NCI-H1417 (cell line): ENCODE measurements around the gene ATP11A.

ENCODE experiments used
- DNase-seq, 3 experiments: peaks; one replicate each; lab custom pipeline; 2025; lab: John Stamatoyannopoulos, UW

ATP11A gene

DNA sequence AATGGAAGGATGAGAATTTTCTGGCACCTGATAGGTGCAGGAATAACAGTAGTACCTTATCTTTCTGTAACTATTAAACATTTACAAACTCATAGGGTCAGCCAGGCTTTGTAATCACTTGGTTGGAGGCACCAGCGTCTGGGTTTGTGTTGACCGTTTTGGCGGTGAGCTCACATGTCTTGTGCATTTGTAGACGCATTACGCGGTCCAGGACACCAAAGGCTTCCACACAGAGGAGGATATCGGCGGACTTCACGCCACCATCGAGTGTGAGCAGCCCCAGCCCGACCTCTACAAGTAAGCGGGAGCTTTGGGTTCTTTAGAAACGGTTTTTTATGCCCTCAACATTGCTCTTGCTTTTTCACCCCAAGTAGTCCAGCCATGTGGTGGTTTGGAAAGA lies 129.3 kb downstream of the ATP11A start:
- DNase-seq = no peak

DNA sequence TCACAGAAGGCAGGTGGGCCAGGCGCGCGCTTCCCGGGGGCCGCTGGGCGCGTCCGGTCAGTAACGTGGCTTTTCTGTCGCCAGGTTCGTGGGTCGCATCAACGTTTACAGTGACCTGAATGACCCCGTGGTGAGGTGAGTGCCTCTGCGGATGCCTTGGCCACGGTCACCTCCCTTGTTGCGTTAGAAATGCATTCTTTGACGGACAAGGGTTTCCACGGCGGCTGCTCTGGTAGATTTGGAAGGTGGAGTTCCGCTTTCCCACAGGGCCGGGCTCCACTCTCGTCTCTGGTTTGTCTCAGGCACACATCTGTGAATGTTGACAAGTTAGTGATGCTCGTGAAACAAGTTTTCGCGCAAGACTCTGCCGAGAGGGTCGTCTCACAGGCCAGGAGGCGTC lies 130.0 kb downstream of the ATP11A start:
- DNase-seq = no peak

DNA sequence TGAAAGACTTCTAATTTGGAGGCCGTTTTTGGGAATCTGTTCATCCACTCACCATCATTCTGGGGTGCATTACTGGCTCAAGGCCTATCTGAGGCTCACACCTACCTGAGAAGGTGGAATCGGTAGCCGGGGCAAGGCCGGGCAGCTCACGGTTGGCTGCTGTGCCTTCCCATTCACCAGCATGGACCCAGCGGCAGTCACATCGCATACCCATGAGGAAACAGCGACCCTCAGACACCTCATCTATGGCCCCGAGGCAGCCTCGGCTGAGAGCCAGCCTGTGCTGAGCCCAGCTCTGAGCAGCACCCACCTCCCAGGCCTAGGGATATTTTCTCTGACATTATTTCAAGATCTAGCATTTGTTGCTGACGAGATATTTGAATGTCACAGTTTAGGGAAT lies 130.5 kb downstream of the ATP11A start:
- DNase-seq = no peak

DNA sequence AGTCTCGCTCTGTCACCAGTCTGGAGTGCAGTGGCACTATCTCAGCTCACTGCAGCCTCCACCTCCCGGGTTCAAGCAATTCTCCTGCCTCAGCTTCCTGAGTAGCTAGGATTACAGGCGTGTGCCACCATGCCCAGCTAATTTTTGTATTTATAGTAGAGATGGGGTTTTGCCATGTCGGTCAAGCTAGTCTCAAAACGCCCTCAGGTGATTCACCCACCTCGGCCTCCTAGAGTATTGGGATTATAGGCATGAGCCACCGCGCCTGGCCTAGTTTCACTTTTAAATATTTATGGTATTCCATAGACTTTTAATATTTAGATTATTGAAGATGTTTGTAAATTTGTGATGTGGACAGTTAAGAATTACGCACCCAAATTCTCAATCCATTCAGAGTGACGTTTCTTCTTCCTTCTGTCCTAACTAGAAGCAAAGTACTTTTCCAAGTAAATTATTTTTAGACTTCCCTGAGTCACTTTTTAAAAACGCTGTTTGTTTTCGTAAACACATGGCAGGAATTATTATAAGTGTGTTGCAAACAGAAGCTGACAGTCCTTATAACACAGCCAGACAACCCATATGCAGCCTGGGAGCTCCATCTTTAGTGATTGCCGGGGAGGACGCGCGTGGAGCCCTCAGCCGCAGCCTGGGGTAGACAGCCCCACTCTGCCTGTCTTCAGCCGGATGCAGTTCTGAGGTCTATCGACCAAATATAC lies 131.7 kb downstream of the ATP11A start:
- no peak for DNase-seq

DNA sequence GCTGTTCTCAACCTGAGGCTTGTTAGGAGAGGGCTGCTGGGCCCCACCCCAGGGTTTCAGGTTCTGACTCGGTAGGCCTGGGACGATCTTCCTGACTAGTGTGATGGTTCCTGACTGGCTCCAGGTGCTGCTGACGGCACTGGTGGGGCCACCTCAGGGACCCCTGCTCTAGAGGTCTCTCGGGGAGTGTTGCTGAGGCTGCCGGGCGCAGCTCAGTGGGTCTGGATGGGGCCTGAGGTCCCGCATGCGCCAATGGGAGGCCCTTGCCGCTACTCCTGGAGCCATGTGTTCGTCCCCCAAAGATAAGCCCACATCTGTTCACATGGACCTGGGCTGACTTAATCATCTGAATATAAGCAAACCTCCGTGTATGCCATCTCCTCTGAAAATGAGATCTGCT lies 133.0 kb downstream of the ATP11A start:
- DNase-seq = no peak

DNA sequence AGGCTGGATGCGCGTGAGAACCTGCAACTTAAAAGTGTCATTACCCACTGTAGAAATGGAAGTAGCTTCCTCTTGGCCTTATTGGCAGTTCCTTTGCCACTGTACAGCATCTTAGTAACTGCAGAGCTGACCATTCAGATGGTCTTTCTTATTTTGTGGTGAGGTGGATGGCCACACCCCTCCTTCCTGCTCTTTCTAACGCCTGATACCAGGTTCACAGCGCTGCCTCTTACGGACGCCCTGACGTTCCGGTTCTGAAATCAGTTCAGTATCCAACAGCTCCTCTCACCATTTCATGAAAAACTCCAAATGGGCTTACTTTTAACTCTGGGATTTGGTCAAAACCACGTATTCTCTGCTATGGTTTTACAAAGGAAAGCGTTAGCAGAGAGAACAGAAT lies 134.6 kb downstream of the ATP11A start:
- DNase-seq = no peak

DNA sequence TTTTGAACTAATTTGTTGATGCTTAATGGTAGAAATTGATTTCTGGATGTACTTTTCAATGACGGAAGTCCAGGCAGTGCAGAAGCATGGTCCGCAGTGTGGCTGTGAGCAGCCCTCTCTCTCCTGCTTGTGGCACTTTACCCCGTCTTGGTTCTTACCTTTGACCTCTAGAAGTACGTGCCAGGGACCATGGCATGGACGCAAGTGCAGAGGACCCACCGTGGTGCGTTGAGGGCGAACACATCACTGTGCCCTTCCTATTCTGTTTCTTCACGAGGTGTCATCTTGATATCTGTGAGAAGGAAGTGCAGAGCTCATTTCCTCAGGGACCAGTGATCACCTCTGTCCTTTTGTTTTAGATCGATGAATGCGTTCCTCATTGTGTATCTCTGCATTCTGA lies 135.2 kb downstream of the ATP11A start:
- no peak for DNase-seq

DNA sequence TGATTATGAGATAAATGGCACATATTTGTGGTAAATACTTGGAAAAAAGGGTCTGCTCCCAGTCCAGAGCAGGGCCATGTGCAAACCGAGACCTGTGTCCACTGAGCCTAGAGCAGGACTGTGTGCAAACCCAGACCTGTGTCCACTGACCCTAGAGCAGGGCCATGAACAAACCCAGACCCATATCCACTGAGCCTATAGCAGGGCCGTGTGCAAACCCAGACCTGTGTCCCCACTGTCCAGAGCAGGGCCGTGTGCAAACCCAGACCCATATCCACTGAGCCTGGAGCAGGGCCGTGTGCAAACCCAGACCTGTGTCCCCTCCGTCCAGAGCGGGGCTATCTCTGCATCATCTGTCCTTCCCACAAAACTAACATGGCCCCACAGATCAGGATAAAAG lies 136.0 kb downstream of the ATP11A start:
- DNase-seq = no peak

DNA sequence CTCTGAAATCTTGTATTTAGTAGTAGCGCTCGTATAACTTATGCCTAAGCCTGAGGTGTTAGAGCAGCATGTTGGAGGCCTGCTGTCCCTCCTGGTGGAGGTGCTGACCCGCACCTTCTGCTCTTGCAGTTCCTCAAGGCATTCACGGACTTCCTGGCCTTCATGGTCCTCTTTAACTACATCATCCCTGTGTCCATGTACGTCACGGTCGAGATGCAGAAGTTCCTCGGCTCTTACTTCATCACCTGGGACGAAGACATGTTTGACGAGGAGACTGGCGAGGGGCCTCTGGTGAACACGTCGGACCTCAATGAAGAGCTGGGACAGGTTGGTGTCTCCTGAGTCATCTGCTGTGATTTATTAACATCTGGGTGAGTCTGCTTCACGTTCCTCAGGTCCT lies 136.7 kb downstream of the ATP11A start:
- no peak for DNase-seq

DNA sequence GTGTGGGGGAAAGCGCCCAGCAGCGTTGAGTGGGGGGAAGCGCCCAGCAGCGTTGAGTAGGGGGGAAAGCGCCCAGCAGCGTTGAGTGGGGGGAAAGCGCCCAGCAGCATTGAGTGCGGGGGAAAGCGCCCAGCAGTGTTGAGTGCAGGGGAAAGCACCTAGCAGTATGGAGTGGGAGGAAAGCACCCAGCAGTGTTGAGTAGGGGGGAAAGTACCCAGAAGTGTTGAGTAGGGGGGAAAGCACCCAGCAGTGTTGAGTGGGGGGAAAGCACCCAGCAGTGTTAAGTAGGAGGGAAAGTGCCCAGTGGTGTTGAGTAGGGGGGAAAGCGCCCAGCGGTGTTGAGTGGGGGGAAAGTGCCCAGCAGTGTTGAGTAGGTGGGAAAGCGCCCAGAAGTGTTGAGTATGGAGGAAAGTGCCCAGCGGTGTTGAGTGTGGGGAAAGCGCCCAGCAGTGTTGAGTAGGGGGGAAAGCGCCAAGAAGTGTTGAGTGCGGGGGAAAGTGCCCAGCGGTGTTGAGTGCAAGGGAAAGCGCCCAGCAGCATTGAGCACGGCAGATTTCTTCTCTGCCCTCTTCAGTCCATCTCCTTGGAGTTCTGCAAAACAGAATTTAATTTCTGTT lies 138.4 kb downstream of the ATP11A start:
- no peak for DNase-seq

DNA sequence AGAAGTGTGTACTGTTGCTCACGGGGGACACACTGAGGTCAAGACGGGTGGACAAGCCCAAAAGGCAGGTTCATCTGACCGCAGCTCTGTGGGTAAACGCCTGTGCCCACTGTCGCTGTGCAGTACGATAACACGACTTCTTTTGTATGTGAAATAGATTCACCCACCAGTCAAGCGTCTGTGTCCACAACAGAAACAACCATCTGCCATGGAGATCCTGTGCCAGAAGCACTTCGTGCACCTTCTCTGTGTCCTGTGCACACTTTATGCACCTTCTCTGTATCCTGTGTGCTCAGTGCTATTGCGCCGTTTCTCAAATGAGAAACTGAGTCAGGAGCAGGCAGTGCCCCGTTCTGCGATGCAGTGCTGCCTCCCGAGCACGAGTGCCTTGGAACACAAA lies 138.9 kb downstream of the ATP11A start:
- DNase-seq = no peak

DNA sequence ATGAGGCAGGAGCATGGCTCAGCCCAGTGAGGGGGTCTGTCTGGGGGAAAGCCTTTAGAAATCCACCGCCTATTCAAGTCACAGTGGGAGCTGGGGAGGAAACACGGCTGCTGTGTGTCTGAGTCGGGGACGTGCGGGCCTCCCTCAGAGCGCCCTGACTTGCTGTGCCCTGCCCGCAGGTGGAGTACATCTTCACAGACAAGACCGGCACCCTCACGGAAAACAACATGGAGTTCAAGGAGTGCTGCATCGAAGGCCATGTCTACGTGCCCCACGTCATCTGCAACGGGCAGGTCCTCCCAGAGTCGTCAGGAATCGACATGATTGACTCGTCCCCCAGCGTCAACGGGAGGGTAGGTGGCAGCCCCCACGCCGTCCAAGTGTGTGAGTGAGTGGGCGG lies 141.4 kb downstream of the ATP11A start:
- DNase-seq = no peak

DNA sequence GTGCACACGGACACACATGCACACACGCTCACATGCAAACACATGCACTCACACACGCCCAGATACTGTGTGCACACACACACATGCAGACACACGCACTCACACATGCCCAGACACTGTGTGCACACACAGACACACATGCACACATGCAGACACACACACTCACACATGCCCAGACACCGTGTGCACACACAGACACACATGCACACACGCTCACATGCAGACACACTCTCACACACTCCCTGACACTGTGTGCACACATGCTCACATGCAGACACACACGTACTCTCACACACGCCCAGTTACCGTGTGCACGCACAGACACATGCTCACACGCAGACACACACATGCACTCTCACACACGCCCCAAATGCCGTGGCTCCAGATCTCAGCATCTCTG lies 142.0 kb downstream of the ATP11A start:
- no peak for DNase-seq

DNA sequence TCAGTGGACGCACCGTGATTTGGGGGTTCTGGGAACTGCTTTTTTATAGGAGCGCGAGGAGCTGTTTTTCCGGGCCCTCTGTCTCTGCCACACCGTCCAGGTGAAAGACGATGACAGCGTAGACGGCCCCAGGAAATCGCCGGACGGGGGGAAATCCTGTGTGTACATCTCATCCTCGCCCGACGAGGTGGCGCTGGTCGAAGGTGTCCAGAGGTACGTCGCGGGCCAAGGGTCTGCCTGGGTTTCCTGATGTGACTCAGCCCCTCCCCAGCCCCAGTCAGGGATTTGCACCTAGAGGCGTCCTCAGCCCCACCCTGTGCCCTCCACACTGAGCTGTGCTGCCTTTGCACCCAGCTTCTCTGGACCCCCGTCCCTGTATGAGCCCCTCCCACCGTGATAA lies 143.0 kb downstream of the ATP11A start:
- DNase-seq = no peak

DNA sequence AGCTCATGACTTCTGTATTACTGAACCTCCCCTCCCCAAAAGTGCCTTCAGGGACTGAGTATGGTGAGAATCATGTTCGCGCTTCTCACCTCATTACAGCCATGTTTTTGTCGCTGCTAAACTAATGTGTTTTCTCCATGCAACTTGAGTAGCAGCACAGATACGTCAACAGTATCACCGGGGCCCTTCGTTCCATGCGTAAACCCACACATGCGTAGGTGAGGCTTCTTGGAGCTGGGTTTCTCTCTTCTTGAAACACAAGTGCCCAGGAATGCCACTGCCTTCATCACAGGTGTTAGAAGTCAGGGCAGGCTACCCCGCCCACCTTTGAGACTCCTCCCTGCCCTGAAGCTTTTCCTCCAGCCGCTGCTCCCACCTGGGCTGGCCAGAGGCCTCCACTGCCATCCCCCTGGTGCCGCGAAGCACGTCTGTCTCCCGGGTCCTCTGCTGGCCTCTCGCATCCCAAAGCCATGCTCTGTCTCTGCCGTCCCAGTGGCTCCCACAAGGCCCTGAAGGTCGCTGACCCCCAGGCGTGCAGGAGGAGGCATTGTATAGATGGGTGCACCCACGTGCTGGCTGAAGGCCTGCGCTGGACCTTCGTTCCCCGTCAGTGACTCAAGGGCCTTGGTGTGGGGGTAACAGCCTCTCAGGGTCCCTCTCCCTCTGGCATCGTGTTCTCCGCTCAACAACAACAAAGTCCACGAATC lies 143.9 kb downstream of the ATP11A start:
- DNase-seq = no peak

DNA sequence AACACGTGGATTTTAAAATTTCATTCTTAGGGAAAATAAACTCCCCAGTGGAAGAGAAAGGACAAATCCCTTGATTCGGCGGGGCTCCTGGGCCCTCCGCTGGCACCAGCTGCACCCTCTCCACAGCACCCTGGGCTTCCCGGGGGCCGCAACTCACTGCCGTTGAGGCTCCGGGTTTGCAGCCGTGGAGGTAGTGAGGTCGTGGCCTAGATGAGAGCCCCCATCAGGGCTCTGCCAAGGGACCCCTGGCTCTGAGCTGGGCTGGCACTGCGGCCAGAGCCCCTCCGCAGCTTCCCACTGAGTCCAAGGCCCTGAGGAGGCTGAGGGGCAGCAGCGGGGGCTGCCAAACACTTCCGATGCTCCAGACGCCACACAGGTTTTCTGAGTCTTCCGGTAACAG lies 145.5 kb downstream of the ATP11A start:
- DNase-seq = no peak

DNA sequence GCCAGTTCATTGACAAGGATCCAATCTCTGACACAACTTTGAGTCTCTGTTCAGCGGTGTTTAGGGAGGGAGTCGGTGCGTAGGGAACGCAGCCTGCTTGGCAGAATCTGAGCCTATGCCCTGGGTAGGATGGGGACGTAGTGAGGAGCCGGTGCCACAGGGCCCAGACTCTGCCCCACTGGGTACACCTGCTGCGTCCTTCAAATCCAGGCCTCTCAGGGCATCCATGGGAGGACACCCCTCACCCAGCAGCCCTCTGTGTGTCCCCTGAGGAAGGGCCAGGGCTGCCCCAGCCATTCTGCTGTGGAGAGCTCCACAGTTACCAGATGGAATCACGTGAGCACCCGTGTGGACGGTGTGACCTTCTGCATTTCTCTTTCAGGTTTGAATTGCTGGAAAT lies 146.0 kb downstream of the ATP11A start:
- DNase-seq = no peak

DNA sequence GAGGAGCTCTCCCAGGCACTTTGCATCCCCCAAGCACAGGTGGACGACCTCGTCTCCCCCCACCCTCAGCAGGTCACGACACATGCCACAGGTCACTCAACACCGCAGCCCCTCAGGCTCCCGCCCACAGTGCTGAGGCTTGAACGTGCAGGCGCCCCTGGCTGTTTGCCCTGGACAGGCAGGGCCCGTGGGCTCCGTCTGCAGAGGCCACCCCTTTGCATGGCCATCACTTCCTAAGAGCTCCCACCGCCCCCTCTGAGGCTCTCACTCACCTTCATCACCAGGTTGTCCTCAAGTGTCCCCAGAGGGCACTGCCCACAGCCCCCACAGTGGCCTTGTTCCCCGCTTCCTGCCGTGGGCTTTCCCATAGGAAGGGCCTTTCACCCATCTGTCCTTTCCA lies 147.1 kb downstream of the ATP11A start:
- DNase-seq = no peak

DNA sequence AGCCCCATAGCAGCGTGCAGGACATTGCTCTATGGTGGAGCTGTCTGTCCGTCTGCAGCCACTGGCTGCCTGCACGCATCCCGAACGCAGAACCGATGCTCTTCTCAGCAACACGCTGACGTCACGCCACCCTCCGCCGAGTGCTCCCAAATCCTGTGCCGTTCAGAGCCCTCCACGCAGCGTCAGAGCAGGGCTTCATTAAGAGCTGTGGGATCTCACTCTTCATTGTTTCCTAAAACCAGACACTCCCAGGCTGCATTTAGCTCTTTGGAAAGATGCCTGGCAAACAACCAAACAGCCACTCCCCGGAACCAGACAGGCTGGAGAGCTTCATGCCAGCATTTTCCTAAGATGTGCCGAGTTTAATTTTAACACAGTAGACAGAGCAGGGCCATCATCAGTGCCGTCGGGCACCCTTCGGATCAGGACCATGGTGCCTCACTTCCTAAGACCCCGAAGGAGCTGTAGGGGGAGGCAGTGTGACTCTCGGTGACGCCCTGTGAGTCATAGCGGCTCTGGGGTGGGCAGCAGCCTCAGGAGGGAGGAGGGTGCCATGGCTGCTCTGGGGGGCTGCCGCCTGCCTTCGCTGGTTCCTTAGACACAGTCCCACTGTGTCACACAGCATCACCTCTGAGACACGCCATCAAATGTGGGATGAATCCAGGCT lies 147.7 kb downstream of the ATP11A start:
- DNase-seq = no peak

DNA sequence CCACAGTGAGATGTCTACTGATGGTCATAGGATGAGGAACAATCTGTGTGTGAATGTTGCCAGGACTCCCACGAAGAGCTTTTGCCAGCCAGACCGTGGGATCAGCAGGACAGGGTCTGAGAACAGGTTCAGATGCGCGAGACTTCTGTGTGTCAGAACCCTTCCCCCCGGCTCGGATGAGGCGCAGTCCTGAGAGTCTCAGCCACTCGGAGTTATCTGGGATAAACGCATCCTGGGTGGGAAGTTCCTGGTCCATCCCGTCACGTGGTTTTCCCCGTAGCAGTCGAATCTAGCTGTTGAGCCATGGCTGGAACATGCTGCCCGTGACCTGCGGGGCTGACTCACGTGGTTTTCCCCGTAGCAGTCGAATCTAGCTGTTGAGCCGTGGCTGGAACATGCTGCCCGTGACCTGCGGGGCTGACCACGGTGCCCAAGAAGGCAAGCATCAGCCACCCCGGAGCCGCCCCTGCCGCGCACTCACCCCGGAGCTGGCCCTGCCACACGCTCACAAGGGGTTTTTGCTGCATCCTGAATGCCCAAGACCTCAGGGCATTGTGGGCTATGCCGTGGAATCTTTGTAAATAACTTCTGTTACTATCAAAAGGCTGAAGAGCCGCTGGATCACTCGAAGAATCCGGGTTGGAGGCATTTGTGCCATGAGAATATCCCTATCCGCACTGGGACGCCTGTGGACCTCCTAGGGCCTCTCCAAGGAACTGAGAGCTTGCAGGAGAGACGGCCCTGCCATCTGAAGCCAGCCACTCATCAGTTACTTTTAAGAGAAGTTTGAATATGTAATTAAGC lies 148.4 kb downstream of the ATP11A start:
- no peak for DNase-seq

DNA sequence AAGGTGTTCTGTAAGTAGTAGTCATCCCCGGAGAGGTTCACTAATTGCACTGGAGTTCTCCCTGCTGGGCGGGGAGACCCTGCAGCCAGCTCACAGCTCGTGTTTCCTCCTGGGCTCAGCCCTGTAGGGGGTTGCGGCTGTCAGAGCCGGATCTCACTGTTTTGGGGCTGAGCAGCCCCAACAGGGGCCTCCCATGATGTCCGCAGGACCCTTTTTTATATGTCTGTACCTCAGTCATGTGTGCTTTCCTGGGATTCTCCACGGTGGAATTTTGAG lies 148.9 kb downstream of the ATP11A start:
- no peak for DNase-seq

DNA sequence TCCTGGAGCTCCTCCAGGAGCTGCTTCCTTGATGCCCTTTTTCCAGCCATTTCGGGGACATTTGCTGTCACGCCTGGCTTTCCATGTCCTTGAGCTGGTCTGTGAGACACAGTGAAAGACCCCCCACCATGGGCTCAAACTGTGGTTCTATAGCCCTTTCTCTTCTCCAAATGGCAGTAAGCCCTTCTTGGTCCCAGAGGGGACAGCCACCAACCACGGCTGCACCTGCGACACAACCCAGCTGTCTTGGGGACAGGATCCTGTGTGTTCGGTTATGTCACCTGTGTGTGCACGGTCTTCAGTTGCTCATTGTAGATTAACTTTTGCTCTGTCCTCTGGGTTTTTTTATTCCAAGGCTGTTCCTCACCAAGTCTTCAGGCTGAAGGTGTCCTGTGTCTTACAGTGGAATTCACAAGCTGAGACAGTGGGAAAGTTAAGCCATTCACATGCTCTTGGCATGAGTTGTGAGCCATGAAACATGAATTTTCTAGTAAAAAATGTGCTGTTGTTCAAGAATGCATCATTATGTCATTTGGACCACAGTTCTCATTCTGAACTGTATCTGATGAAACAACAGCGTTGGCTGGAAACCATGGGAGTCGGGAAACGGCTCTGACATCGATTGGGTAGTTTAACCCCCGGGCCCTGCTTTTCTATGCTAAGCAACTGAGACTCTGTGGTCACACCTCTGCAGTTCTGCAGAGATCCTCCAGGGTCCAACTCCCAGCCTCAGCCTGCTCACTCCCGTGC lies 149.7 kb downstream of the ATP11A start:
- no peak for DNase-seq
